Mesendoderm (in vitro differentiated cells): ENCODE measurements around the gene SPSB1.

Experiments used
- DNase-seq: peaks from one replicate; pipeline ENCODE4 v3.0.0; 2013
- H2AK5ac ChIP-seq: 2 replicates; pipeline ENCODE4 v1.6.1; 2013; ENCODE audit warnings: low read length, inconsistent platforms
- H2BK120ac ChIP-seq: 2 replicates; pipeline ENCODE4 v1.6.1; 2013; ENCODE audit warnings: low read depth, mild to moderate bottlenecking, low read length, moderate library complexity, mixed read lengths
- H2BK15ac ChIP-seq: replicated peaks from 2 replicates; pipeline ENCODE4 v1.6.1; 2013; ENCODE audit warnings: low read depth, mild to moderate bottlenecking, moderate library complexity
- H2BK5ac ChIP-seq: 2 replicates; pipeline ENCODE4 v1.6.1; 2013; ENCODE audit warnings: low read length, inconsistent platforms
- H3K18ac ChIP-seq: 2 replicates; pipeline ENCODE4 v1.6.1; 2013; ENCODE audit warnings: mild to moderate bottlenecking, low read length, mixed read lengths
- H3K23ac ChIP-seq: one replicate; pipeline ENCODE4 v1.6.1; 2013; ENCODE audit warnings: low read length
- H3K27ac ChIP-seq: 2 replicates; pipeline ENCODE4 v1.5.1; 2013; ENCODE audit warnings: low read depth, mild to moderate bottlenecking, inconsistent platforms, low read length, moderate library complexity
- H3K27me3 ChIP-seq: 2 replicates; pipeline ENCODE4 v1.6.1; 2013; ENCODE audit warnings: low read length, control low read depth, mild to moderate bottlenecking, inconsistent platforms; ENCODE audit not compliant: insufficient read depth, poor library complexity
- H3K36me3 ChIP-seq: 2 replicates; pipeline ENCODE4 v1.6.1; 2013; ENCODE audit warnings: low read length, inconsistent platforms; ENCODE audit not compliant: control insufficient read depth, insufficient read depth
- H3K4ac ChIP-seq: one replicate; pipeline ENCODE4 v1.6.1; 2013; ENCODE audit warnings: low read depth, mild to moderate bottlenecking, low read length, moderate library complexity
- H3K4me1 ChIP-seq: 2 replicates; pipeline ENCODE4 v1.6.1; 2013; ENCODE audit warnings: low read depth, low read length, inconsistent platforms; ENCODE audit not compliant: control insufficient read depth
- H3K4me2 ChIP-seq: 2 replicates; pipeline ENCODE4 v1.6.1; 2013; ENCODE audit warnings: low read length
- H3K4me3 ChIP-seq: 2 replicates; pipeline ENCODE4 v1.5.1; 2013; ENCODE audit warnings: mild to moderate bottlenecking, low read length
- H3K56ac ChIP-seq: one replicate; pipeline ENCODE4 v1.6.1; 2013; ENCODE audit warnings: low read length
- H3K79me1 ChIP-seq: 2 replicates; pipeline ENCODE4 v1.6.1; 2013; ENCODE audit warnings: low read length, inconsistent platforms
- H3K79me2 ChIP-seq: 2 replicates; pipeline ENCODE4 v1.6.1; 2013; ENCODE audit warnings: mild to moderate bottlenecking, low read length; ENCODE audit not compliant: control insufficient read depth, insufficient read depth
- H3K9ac ChIP-seq: 2 replicates; pipeline ENCODE4 v1.6.1; 2013; ENCODE audit warnings: low read length, inconsistent platforms
- H4K5ac ChIP-seq: one replicate; pipeline ENCODE4 v1.6.1; 2013; ENCODE audit warnings: low read length
- H4K8ac ChIP-seq: one replicate; pipeline ENCODE4 v1.6.1; 2013; ENCODE audit warnings: low read depth, mild to moderate bottlenecking, control low read depth, low read length, moderate library complexity
- WGBS: extraction: QIAGEN DNeasy Blood & Tissue Kit; methylation state at CpG from one replicate; pipeline ENCODE4 v1.1.7; 2013; ENCODE audit warnings: low lambda C conversion rate, missing lambda C conversion rate; ENCODE audit not compliant: insufficient coverage; ENCODE audit errors: extremely low coverage; 5-methylcytosine and 5-hydroxymethylcytosine counted together

Gene SPSB1

DNA sequence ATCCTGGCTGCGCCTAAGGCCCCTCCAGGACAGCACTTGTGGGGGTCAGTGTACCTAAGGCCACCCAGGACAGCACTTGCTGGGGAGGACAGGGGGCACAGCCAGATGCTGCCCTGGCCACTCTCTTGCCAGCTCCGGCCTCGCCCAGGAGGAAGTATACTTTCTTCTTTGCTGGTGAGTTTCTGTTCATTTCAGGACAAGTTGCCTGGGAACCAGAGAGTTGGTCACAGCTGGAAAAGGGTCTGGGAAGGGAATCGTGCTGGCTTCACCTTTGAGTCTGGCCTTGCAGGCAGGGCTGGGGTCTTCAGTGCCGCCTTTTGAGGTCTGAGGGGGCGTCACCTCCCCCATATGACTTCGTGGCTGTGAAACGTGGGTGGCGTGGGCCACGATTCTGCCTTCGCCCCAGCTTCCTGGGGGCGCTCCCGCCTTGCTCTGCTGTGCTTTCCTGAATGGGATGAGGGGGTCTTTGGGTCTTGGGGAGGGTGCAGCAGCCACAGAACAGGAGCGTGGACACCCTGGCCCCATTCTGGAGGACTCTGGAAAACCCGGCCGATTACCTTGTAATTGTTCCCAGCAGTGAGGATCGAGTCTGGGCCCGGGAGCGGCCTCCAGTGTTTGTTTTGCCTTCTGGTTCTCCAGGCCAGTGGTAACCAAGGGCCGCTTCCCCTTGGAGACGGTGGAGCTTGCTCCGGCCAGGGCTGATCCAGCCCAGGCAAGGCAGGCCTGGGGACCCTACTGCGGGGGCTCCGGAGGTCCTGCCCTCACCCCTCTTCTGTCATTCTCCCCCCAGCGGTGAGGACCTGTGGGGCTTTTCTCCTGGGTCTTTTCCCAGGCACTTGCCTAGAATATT is 45.9 kb downstream of the SPSB1 start:
- Histone ChIP-seq H2BK5ac (no peak overlapping the region), H3K79me2 (no peaks in the 10 kb centered on the region), H3K4me3 (no peak overlapping the region), H3K27me3 (no peaks in the 10 kb centered on the region), H3K4me2 (no peak overlapping the region), H4K5ac (no peak overlapping the region), H3K79me1 (no peaks in the 10 kb centered on the region), H2BK120ac (no peak overlapping the region), H2BK15ac (no peak overlapping the region), H3K4ac (no peak overlapping the region), H3K23ac (peak overlapping the region; percentile 45), H3K56ac (no peak overlapping the region), H3K18ac (no peak overlapping the region), H3K36me3 (no peaks in the 10 kb centered on the region), H2AK5ac (no peak overlapping the region), H3K9ac (no peak overlapping the region), H3K4me1 (no peaks in the 10 kb centered on the region), H4K8ac (no peak overlapping the region), H3K27ac (no peak overlapping the region)
- no CpG with 5 or more reads among the region's 25 CpGs for WGBS
- DNase-seq: peak; percentile 55

DNA sequence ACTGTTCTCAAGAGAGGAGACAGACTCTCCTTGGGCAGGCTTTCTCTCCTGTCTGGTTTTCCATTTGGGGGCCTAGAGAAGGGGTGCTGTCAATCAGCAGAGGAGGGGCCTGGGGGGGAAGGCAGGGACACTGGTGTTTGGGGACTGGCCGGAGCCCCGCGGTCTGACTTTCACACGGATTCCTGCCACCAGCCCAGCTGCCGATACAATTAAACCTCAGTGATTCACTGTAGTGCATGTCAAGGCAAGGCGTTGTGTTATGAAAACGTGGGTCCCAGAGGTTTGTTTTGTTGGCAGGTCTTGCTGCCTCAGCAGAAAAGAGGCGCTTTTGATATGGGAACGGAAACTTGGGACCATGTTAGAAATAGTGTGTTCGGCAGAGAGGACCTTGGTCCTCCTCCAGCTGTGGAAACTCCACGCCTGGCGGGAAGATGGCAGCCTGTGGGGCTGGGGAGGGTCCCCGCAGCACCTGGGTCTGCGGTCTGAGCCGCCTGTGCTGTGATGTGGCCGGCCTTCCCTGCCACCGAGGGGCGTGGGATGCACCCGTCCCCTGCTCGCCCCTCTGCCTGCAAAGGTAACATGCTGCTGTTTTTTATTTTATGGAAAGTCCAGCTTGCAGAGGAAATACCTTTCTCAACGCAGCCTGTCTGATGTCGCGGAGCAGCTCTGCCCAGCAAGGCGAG is 47.6 kb downstream of the SPSB1 start:
- Histone ChIP-seq H3K79me2 (no peaks in the 10 kb centered on the region), H3K18ac (no peak overlapping the region), H3K23ac (no peak overlapping the region), H3K4me1 (no peaks in the 10 kb centered on the region), H3K27me3 (no peaks in the 10 kb centered on the region), H3K27ac (no peak overlapping the region), H2BK15ac (no peak overlapping the region), H4K8ac (no peak overlapping the region), H2BK120ac (no peak overlapping the region), H2BK5ac (no peak overlapping the region), H3K4ac (no peak overlapping the region), H4K5ac (no peak overlapping the region), H3K79me1 (no peaks in the 10 kb centered on the region), H3K36me3 (no peaks in the 10 kb centered on the region), H3K56ac (peak overlapping the region; percentile 54), H3K4me2 (no peak overlapping the region), H3K4me3 (no peak overlapping the region), H2AK5ac (no peak overlapping the region), H3K9ac (no peak overlapping the region)
- WGBS: no CpG with 5 or more reads among the region's 24 CpGs
- DNase-seq: no peak

DNA sequence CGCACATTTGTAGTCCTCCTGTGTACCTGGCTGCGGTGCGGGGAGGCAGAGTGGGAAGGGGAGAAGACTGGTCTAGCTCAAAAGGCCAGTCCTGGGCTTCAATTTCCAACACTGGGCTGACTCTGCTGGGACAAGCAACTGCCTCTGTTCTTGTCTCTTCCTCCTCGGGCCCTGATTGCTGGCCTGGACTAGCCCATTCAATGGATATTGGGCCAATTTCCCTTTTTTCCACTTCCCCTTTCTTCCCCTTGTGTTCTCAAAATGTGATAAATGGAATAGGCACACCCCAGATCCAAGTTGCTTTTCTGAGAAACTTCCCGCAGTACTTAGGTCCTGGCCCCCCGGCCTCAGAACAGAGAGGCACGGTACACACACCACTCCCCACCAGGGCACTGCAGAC is 48.2 kb downstream of the SPSB1 start:
- H2BK120ac ChIP-seq: no peak overlapping the region
- H3K27ac ChIP-seq: no peak overlapping the region
- H3K18ac ChIP-seq: no peak overlapping the region
- no CpG with 5 or more reads among the region's 7 CpGs for WGBS
- H3K79me1 ChIP-seq: no peaks in the 10 kb centered on the region
- H4K5ac ChIP-seq: no peak overlapping the region
- no peak overlapping the region for H3K4ac ChIP-seq
- H3K79me2 ChIP-seq: no peaks in the 10 kb centered on the region
- H2BK15ac ChIP-seq: no peak overlapping the region
- H3K36me3 ChIP-seq: no peaks in the 10 kb centered on the region
- H2AK5ac ChIP-seq: no peak overlapping the region
- no peak overlapping the region for H4K8ac ChIP-seq
- no peak overlapping the region for H2BK5ac ChIP-seq
- DNase-seq: no peak
- H3K4me2 ChIP-seq: no peak overlapping the region
- no peak overlapping the region for H3K23ac ChIP-seq
- no peak overlapping the region for H3K9ac ChIP-seq
- H3K4me3 ChIP-seq: no peak overlapping the region
- no peaks in the 10 kb centered on the region for H3K4me1 ChIP-seq
- peak overlapping the region; percentile 54 for H3K56ac ChIP-seq
- no peaks in the 10 kb centered on the region for H3K27me3 ChIP-seq

DNA sequence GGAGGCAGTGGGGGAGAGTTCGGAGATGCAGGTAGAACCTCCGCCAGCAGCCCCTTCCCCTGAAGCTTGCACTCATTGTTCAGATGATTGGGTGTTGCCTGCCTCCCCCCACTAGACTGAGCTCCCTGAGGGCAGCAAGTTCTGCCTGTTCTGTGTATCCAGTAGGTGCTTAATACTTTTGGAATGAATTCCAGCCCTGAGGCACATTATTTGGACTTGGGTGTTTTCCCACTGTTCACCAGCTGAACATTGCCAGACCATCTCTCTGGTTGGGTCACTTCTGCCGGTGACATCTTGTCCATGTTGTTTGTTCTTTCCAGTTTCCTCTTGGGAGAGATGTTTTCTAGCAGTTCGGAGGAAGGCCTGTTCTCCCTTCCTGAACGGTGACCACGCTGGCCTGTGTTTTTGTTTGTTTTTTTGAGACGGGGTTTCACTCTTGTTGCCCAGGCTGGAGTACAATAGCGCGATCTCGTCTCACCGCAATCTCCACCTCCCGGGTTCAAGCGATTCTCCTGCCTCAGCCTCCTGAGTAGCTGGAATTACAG is 48.7 kb downstream of the SPSB1 start:
- Histone ChIP-seq H2BK15ac (no peak overlapping the region), H3K36me3 (no peaks in the 10 kb centered on the region), H3K27ac (no peak overlapping the region), H3K79me1 (no peaks in the 10 kb centered on the region), H3K4ac (no peak overlapping the region), H3K18ac (no peak overlapping the region), H3K9ac (no peak overlapping the region), H3K27me3 (no peaks in the 10 kb centered on the region), H3K56ac (no peak overlapping the region), H2AK5ac (no peak overlapping the region), H4K5ac (no peak overlapping the region), H4K8ac (no peak overlapping the region), H3K4me3 (no peak overlapping the region), H3K4me2 (no peak overlapping the region), H2BK5ac (no peak overlapping the region), H3K23ac (no peak overlapping the region), H2BK120ac (no peak overlapping the region), H3K79me2 (no peaks in the 10 kb centered on the region), H3K4me1 (no peaks in the 10 kb centered on the region)
- no peak for DNase-seq
- no CpG with 5 or more reads among the region's 13 CpGs for WGBS

DNA sequence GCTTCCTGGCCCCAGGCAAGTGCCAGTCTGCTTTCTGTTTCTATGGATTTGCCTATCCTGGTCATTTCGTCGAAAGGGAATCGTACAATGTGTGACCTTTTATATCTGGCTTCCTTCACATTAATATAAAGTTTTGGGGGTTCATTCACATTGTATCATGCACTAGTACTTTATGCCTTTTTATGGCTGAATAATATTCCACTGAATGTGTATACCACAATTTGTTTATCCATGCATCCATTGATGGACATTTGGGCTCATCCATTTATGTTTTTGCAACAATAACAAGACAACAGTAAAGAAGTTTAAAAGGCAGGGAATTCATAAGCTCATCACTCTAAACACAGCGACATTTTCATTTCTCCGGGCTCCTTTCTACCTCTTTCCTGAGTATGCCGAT is 50.6 kb downstream of the SPSB1 start:
- Histone ChIP-seq H2BK120ac (no peak overlapping the region), H2AK5ac (no peak overlapping the region), H4K5ac (no peak overlapping the region), H3K79me2 (no peaks in the 10 kb centered on the region), H3K4me2 (no peak overlapping the region), H3K4me3 (no peak overlapping the region), H2BK15ac (no peak overlapping the region), H3K4ac (no peak overlapping the region), H3K56ac (no peak overlapping the region), H2BK5ac (no peak overlapping the region), H3K4me1 (no peaks in the 10 kb centered on the region), H4K8ac (no peak overlapping the region), H3K27ac (no peak overlapping the region), H3K79me1 (no peaks in the 10 kb centered on the region), H3K9ac (no peak overlapping the region), H3K36me3 (no peaks in the 10 kb centered on the region), H3K27me3 (no peaks in the 10 kb centered on the region), H3K18ac (no peak overlapping the region), H3K23ac (no peak overlapping the region)
- DNase-seq: no peak
- whole genome bisulfite sequencing: no CpG with 5 or more reads among the region's 6 CpGs
